Keratinocyte (primary cell): ENCODE data around the gene ZZZ3.

Experiments used
- CTCF ChIP-seq, 3 experiments: IDR thresholded peaks in 1 of 3; conservative IDR thresholded peaks in 1 of 3; optimal IDR thresholded peaks in 1 of 3; 2 replicates in 2 of 3; 3 replicates in 1 of 3; pipeline versions ENCODE3 to v1.5.1; 2011; ENCODE audit warnings: low read length in 3 of 3, mild to moderate bottlenecking in 3 of 3, moderate library complexity in 2 of 3, control low read depth in 1 of 3, inconsistent platforms in 1 of 3; ENCODE audit not compliant: insufficient read depth in 2 of 3; ENCODE audit errors: extremely low read depth in 1 of 3
- EZH2 ChIP-seq: IDR thresholded peaks from one replicate; pipeline ENCODE4 v1.6.1; 2012; ENCODE audit warnings: inconsistent platforms, mild to moderate bottlenecking, low read length, moderate library complexity

GRCh38 chr1:77673716-77674355 lies 8.6 kb downstream of the ZZZ3 start:
- no peak for TF ChIP-seq CTCF (optimal IDR thresholded peaks at IDR 0.05 in 1 of 3, IDR thresholded peaks at IDR 0.05 in 1 of 3, conservative IDR thresholded peaks at IDR 0.05 in 1 of 3; ENCODE audit: extremely low read depth in 1 of 3, insufficient read depth in 2 of 3, low read length in 3 of 3)
- TF ChIP-seq EZH2 = no peak
